ENCODE results near the gene PRMT2.
"Not testable (repeated sequence)": the region's sequence is repeated elsewhere in the genome, so short reads cannot be mapped to it uniquely, and the experiment has no call there.

The PRMT2 gene

GRCh38 chr21:46675595-46676280 lies 40.3 kb downstream of the PRMT2 start:
- no peak for DNase-seq

GRCh38 chr21:46676542-46676941 lies 41.1 kb downstream of the PRMT2 start:
- DNase-seq: not testable (repeated sequence)

GRCh38 chr21:46681593-46681992 lies 46.1 kb downstream of the PRMT2 start:
- not testable (repeated sequence) for DNase-seq

- not testable (repeated sequence) for DNase-seq
Measured at GRCh38 chr21:46698652-46699051, 63.2 kb downstream of the PRMT2 start.

- DNase-seq: not testable (repeated sequence)
Measured at GRCh38 chr21:46699104-46699503, 63.6 kb downstream of the PRMT2 start.

Measured in NCI-H2081 (cell line).